H9 (cell line): ENCODE results near the gene ERGIC3. TPM values are rescaled to one million over a fixed set of nuclear protein-coding genes. Genes with fewer than 3 reads are reported as not detected.

ENCODE experiments used
- DNase-seq: peaks from one replicate; pipeline ENCODE4 v3.0.0-alpha.2; 2017
- H2AFZ ChIP-seq: one replicate; pipeline ENCODE4 v1.6.1; 2013; ENCODE audit warnings: mild to moderate bottlenecking, low read length, control low read depth, moderate library complexity
- H2AK5ac ChIP-seq: 2 replicates; pipeline ENCODE4 v1.6.1; 2013; ENCODE audit warnings: low read length, control low read depth, mixed read lengths; ENCODE audit not compliant: insufficient read length
- H2BK120ac ChIP-seq: one replicate; pipeline ENCODE4 v1.6.1; 2013; ENCODE audit warnings: low read depth, mild to moderate bottlenecking, low read length, control low read depth, inconsistent platforms; ENCODE audit not compliant: poor library complexity, severe bottlenecking
- H2BK12ac ChIP-seq: 2 replicates; pipeline ENCODE4 v1.6.1; 2013; ENCODE audit warnings: low read length, control low read depth, mixed read lengths, low read depth; ENCODE audit not compliant: insufficient read length
- H2BK15ac ChIP-seq: 2 replicates; pipeline ENCODE4 v1.6.1; 2013; ENCODE audit warnings: low read depth, low read length, control low read depth
- H2BK20ac ChIP-seq: one replicate; pipeline ENCODE4 v1.6.1; 2013; ENCODE audit warnings: low read depth, mild to moderate bottlenecking, low read length, control low read depth, inconsistent platforms; ENCODE audit not compliant: poor library complexity, severe bottlenecking
- H2BK5ac ChIP-seq: 2 replicates; pipeline ENCODE4 v1.6.1; 2013; ENCODE audit warnings: low read length, control low read depth, mixed read lengths; ENCODE audit not compliant: insufficient read length
- H3K14ac ChIP-seq: 2 replicates; pipeline ENCODE4 v1.6.1; 2013; ENCODE audit warnings: low read length, control low read depth; ENCODE audit not compliant: insufficient read depth
- H3K18ac ChIP-seq: 2 replicates; pipeline ENCODE4 v1.6.1; 2013; ENCODE audit warnings: low read depth, mild to moderate bottlenecking, mixed read lengths, low read length, control low read depth; ENCODE audit not compliant: insufficient read length
- H3K23ac ChIP-seq: 2 replicates; pipeline ENCODE4 v1.6.1; 2013; ENCODE audit warnings: low read length, control low read depth, mixed read lengths, low read depth; ENCODE audit not compliant: insufficient read length
- H3K23me2 ChIP-seq: 2 replicates; pipeline ENCODE4 v1.6.1; 2013; ENCODE audit warnings: low read depth, mild to moderate bottlenecking, mixed read lengths, low read length, control low read depth; ENCODE audit not compliant: insufficient read length, poor library complexity, severe bottlenecking
- H3K27ac ChIP-seq: 2 replicates; pipeline ENCODE4 v1.5.1; 2013; ENCODE audit warnings: low read length, control low read depth, mixed read lengths, low read depth; ENCODE audit not compliant: insufficient read length
- H3K27me3 ChIP-seq: 2 replicates; pipeline ENCODE4 v1.6.1; 2013; ENCODE audit warnings: low read length, control low read depth, inconsistent platforms; ENCODE audit not compliant: insufficient read depth
- H3K4ac ChIP-seq: 2 replicates; pipeline ENCODE4 v1.6.1; 2013; ENCODE audit warnings: low read depth, mild to moderate bottlenecking, control low read depth, inconsistent platforms, low read length, moderate library complexity
- H3K4me1 ChIP-seq: 2 replicates; pipeline ENCODE4 v1.6.1; 2013; ENCODE audit warnings: low read length, control low read depth, inconsistent platforms; ENCODE audit not compliant: insufficient read depth
- H3K4me2 ChIP-seq: 2 replicates; pipeline ENCODE4 v1.6.1; 2013; ENCODE audit warnings: low read length, control low read depth, mixed read lengths; ENCODE audit not compliant: insufficient read length, insufficient read depth
- H3K56ac ChIP-seq: 2 replicates; pipeline ENCODE4 v1.6.1; 2013; ENCODE audit warnings: low read depth, mild to moderate bottlenecking, mixed read lengths, low read length, control low read depth; ENCODE audit not compliant: insufficient read length
- H3K79me1 ChIP-seq: 2 replicates; pipeline ENCODE4 v1.6.1; 2013; ENCODE audit warnings: low read depth, mild to moderate bottlenecking, moderate library complexity, low read length, control low read depth, inconsistent platforms; ENCODE audit not compliant: insufficient read depth, poor library complexity, severe bottlenecking
- H3K79me2 ChIP-seq: 2 replicates; pipeline ENCODE4 v1.6.1; 2013; ENCODE audit warnings: low read length, control low read depth, inconsistent platforms; ENCODE audit not compliant: insufficient read depth
- H3K9ac ChIP-seq: 2 replicates; pipeline ENCODE4 v1.6.1; 2013; ENCODE audit warnings: low read length, control low read depth, mixed read lengths; ENCODE audit not compliant: insufficient read length; ENCODE audit errors: extremely low read depth
- H3K9me3 ChIP-seq: one replicate; pipeline ENCODE4 v1.6.1; 2013; ENCODE audit warnings: low read depth, low read length, inconsistent platforms; ENCODE audit not compliant: control insufficient read depth
- H3T11ph ChIP-seq: one replicate; pipeline ENCODE4 v1.6.1; 2013; ENCODE audit warnings: mild to moderate bottlenecking, low read length, control low read depth, inconsistent platforms
- H4K20me1 ChIP-seq: one replicate; pipeline ENCODE4 v1.6.1; 2013; ENCODE audit not compliant: control insufficient read depth, insufficient read length, insufficient read depth
- H4K5ac ChIP-seq: 2 replicates; pipeline ENCODE4 v1.6.1; 2013; ENCODE audit warnings: low read depth, mild to moderate bottlenecking, mixed read lengths, low read length, control low read depth; ENCODE audit not compliant: insufficient read length
- H4K8ac ChIP-seq: replicated peaks from 2 replicates; pipeline ENCODE4 v1.6.1; 2013; ENCODE audit warnings: low read length, control low read depth, mixed read lengths, low read depth; ENCODE audit not compliant: insufficient read length
- H4K91ac ChIP-seq: 2 replicates; pipeline ENCODE4 v1.6.1; 2013; ENCODE audit warnings: low read depth, mild to moderate bottlenecking, moderate library complexity, mixed read lengths, low read length, control low read depth; ENCODE audit not compliant: insufficient read length
- H3K27ac Mint-ChIP-seq, 3 experiments: 2 replicates in 2 of 3; 3 replicates in 1 of 3; pipeline ENCODE4 v1.8.0; 2020 to 2021; ENCODE audit warnings: mixed read lengths in 3 of 3, mild to moderate bottlenecking in 1 of 3, moderate library complexity in 1 of 3
- H3K27me3 Mint-ChIP-seq: 2 replicates; pipeline ENCODE4 v1.8.0; 2021; ENCODE audit warnings: low read depth, mild to moderate bottlenecking, moderate library complexity, mixed read lengths
- H3K36me3 Mint-ChIP-seq, 3 experiments: 2 replicates in 2 of 3; 3 replicates in 1 of 3; pipeline ENCODE4 v1.8.0; 2020 to 2021; ENCODE audit warnings: low read depth in 3 of 3, mixed read lengths in 3 of 3; ENCODE audit not compliant: insufficient read depth in 1 of 3
- H3K4me1 Mint-ChIP-seq, 2 experiments: 2 replicates each; pipeline ENCODE4 v1.8.0; 2020; ENCODE audit warnings: mixed read lengths in 2 of 2
- H3K4me3 Mint-ChIP-seq, 2 experiments: 2 replicates in 1 of 2; 3 replicates in 1 of 2; pipeline ENCODE4 v1.8.0; 2020 to 2021; ENCODE audit warnings: mild to moderate bottlenecking in 2 of 2, mixed read lengths in 2 of 2, moderate library complexity in 1 of 2
- H3K9me3 Mint-ChIP-seq, 2 experiments: 2 replicates in 1 of 2; 3 replicates in 1 of 2; pipeline ENCODE4 v1.8.0; 2020; ENCODE audit warnings: mild to moderate bottlenecking in 2 of 2, mixed read lengths in 2 of 2, moderate library complexity in 1 of 2
- WGBS: extraction: QIAGEN DNeasy Blood & Tissue Kit; methylation state at CpG from one replicate; pipeline ENCODE4 v1.1.7; 2013; ENCODE audit warnings: missing lambda C conversion rate, low lambda C conversion rate, mixed read lengths; ENCODE audit not compliant: insufficient read length; ENCODE audit errors: extremely low coverage; 5-methylcytosine and 5-hydroxymethylcytosine counted together
- total RNA-seq: library from RNA; stranded (reverse); gene quantifications from 2 replicates; pipeline ENCODE4 v1.2.1, GENCODE V29; 2021
- TF ChIP-seq, protein P1 (sequence below): fragments of 200-600 bp; sonication (generic); conservative IDR thresholded peaks from 3 replicates; pipeline ENCODE4 v1.8.0; 2021; ENCODE audit warnings: antibody characterized with exemption, mild to moderate bottlenecking

ERGIC3 gene
- total RNA-seq, 1 experiment from 2014 or later: 188 TPM

DNA sequence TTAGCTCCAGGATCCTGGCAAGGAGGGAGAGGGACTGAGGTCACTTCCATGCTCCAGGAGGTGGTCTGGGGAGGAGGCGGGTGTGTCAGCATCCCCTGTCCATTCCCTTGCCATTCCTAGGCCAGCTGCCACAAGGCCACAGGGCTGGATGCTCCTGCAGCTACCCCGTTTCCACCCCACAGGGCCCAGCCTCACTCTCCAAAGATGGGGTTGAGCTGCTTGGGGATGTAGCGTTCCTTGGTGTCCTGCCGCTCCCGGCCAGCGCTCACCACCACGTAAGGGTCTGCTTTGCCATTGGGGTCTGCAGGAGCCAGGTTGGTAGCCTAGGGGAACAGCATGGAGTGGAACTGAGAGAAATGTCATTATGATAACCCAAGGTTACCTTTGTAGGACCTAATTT lies 23.0 kb downstream of the ERGIC3 start:
- TF ChIP-seq, protein P1, sequence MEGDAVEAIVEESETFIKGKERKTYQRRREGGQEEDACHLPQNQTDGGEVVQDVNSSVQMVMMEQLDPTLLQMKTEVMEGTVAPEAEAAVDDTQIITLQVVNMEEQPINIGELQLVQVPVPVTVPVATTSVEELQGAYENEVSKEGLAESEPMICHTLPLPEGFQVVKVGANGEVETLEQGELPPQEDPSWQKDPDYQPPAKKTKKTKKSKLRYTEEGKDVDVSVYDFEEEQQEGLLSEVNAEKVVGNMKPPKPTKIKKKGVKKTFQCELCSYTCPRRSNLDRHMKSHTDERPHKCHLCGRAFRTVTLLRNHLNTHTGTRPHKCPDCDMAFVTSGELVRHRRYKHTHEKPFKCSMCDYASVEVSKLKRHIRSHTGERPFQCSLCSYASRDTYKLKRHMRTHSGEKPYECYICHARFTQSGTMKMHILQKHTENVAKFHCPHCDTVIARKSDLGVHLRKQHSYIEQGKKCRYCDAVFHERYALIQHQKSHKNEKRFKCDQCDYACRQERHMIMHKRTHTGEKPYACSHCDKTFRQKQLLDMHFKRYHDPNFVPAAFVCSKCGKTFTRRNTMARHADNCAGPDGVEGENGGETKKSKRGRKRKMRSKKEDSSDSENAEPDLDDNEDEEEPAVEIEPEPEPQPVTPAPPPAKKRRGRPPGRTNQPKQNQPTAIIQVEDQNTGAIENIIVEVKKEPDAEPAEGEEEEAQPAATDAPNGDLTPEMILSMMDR: no peak

More for the DNA sequence above, 23.0 kb downstream of the ERGIC3 start:
- Histone ChIP-seq H3K9ac (no peak overlapping the region), H2BK20ac (no peak overlapping the region), H2BK5ac (no peak overlapping the region), H2BK15ac (no peak overlapping the region), H4K8ac (no peak overlapping the region), H4K5ac (no peak overlapping the region), H2AFZ (no peak overlapping the region), H3K4me1 (no peaks in the 10 kb centered on the region), H2BK12ac (no peak overlapping the region), H3K18ac (no peak overlapping the region), H3K27ac (no peak overlapping the region), H3K14ac (no peak overlapping the region), H3K4ac (no peak overlapping the region), H3K4me2 (no peak overlapping the region), H3K79me2 (no peaks in the 10 kb centered on the region), H3K79me1 (no peaks in the 10 kb centered on the region), H2AK5ac (no peak overlapping the region), H3K9me3 (no peaks in the 10 kb centered on the region), H3K27me3 (no peaks in the 10 kb centered on the region), H2BK120ac (no peak overlapping the region), H3K56ac (no peak overlapping the region), H3K23ac (no peak overlapping the region), H4K91ac (no peak overlapping the region), H3T11ph (no peak overlapping the region), H4K20me1 (no peaks in the 10 kb centered on the region), H3K23me2 (no peaks in the 10 kb centered on the region)
- Mint-ChIP-seq H3K27ac (peak overlapping the region in 1 of 3 experiments; percentile 48; a peak in 2 of 7 replicates), H3K36me3 (no peaks in the 10 kb centered on the region; a peak in 1 of 7 replicates), H3K4me3 (no peak overlapping the region), H3K4me1 (peaks cover 7 to 13% of the 10 kb centered on the region in 2 experiments), H3K27me3 (peaks cover 3% of the 10 kb centered on the region), H3K9me3 (no peaks in the 10 kb centered on the region)
- WGBS: no CpG with 5 or more reads among the region's 7 CpGs
- DNase-seq: no peak
